RKO (cell line): Measurements from ENCODE around the gene SEC23A.

Source experiments
- DNase-seq: peaks from one replicate; pipeline ENCODE4 v3.0.0-alpha.2; 2016; ENCODE audit warnings: low spot score

The SEC23A gene

DNA sequence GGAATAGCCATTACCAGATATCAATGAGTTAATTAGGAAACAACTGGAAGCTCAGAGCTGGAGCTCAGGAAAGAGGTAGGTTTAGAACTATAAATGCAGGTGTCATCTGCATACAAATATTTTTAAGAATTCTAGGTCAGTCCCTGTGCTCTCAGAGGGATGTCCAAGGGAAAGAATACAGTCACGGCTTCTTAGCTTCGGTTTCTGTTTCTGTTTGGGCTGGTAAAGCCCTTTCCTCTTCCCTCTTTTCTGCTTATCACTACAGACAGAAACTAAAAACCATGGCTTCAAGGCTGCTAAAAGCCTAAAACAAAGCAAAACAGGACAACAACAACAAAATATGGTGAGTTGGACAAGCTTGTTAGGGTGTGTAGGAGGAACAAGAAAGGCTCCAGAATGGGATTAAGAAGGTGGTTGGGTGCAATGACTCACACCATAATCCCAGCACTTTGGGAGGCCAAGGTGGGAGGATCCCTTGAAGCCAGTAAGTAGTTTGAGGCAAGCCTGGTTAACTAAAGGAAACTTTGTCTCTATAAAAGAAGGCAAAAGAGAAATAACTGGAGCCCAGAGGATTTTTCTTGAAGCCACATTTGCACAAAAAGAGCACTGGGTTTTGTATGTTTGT lies 113.0 kb downstream of the SEC23A start:
- no peak for DNase-seq

DNA sequence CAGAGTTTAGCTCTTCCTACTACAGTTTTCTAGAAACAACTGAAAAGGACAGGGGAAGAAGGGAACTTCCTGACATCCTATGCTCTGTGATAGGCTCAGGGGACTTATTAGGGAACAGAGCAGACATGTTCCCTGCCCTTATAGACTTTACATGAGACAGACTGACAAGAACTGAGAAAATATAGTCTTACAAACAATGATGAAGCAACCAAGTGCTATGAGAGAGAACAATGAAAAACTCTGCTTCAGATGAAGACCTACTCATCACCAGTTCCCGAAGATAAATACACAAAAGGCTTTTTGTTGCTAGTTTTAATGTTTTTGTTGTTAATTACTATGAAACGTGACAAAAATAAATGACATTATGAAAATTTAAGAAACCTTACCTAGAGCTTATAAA lies 115.3 kb downstream of the SEC23A start:
- DNase-seq, result no peak

DNA sequence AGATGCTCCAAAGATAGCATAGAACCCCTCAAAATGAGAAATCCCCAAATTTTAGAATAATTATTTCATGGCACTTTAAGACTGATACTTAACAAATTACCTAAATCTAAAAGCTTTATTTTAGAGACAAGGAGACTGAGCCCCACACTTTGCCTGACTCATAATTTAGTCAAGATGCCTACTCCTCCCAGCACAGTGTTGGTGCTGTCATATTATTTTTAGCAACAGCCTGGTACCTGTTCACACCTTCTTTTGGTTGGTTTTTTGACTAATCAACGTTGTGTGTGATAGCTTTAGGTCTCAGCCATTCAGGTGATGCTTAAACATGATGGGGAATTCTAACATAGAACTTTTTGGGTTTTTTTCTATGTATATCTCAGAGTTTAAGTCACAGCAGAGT lies 120.2 kb downstream of the SEC23A start:
- no peak for DNase-seq

DNA sequence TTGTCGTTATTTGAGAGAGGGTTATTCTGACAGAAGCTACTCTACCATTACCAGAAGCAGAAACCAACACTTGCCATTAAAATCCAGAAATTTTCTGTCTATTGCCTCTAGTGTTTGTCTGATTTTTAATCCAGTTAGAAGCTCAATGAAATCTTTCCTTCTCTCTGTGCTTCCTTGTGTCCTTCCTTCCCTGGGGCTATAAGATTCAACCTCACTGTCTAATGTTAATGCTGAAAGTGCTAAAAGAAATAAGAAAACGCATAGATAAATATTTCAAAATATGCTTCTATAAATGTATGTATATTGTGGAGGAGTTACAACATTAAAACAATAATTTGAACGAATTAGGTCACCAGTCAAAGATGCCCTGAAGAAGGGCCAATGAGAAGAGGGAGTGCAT lies 120.8 kb downstream of the SEC23A start:
- no peak for DNase-seq
